NCI-H1694 treated with DMSO at 0.1 percent for 48 hours (cell line): ENCODE measurements around the gene STK26.
A peak's percentile ranks its signal among the peaks of the same experiment; 100 is the strongest.
"Not testable (repeated sequence)": the region's sequence is repeated elsewhere in the genome, so short reads cannot be mapped to it uniquely, and the experiment has no call there.

Source experiments
- DNase-seq: peaks from one replicate; lab custom pipeline; 2025; lab: John Stamatoyannopoulos, UW

Gene STK26

GRCh38 chrX:132022967-132023895 is at the start of gene STK26:
TSS of gene STK26 (plus strand) at chrX:132023302. CDS start at chrX:132023618, 316 bp downstream.
- DNase-seq, result peak; percentile 66

DNA sequence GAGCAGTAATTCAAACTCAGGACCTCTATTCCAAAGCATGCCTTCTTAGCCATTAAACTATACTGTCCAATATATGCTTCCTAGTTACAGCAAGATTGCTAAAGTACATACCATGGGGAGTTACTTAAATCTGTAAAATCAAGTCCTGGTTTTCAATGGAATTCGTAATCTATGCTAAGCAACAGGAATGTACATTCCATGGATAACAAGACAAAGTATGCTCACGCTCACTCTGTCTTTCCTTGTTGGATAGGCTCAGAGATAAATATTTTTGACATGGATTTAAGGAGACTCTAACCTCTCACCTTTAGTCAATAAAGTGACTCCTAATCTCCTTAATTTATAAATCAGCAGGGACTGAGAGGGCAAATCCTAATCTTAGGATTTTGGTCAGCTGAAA is 47.3 kb upstream of the STK26 start:
- DNase-seq, result no peak

- DNase-seq, result no peak
Observed at GRCh38 chrX:131977619-131978018, 45.5 kb upstream of the STK26 start.

GRCh38 chrX:131979116-131979515 is 44.0 kb upstream of the STK26 start:
- DNase-seq, result no peak

DNA sequence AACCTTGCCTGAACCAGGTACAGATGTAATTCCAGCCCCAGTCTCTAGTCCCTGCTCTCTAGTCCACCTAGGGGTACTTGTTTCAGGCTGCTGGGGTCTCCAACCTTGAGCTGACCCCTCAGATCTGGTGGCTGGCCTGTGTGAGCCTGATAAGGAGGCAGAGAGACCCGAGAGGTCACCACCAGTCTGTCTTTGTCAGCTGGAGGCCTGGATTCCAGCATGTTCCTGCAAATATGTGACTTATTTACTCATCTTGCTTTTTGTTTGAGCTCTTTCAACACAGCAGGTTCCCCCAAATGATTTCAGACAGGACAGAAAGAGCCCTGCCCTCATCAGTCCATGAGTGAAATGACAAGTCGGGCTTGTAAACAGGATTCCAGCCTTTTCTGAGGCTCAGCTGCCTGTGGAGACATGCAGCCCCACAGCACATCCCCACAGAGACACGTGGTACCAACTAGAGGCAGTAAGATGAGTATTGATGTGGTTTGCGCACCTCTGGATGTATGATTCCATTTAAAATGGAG is 37.5 kb upstream of the STK26 start:
- no peak for DNase-seq

GRCh38 chrX:131987252-131987651 is 35.9 kb upstream of the STK26 start:
- no peak for DNase-seq

DNA sequence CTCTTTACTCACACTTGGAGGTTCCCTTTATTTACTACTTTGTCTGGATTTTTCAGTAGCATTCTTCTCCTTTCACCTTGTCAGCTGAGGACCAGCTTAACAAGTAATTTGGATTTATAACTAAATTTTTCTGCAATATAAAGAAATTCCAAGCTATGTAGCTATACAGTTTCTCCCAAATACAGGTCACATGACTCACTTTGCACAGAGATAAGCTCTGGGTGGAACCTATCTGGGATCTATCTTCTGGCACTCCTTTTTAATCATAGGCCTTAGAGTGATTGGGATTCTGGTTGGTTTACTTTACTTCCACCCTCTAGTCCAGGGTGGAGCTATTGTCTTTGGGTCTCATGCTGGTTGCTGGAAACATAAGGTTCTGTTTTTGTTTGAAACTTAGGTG is 34.9 kb upstream of the STK26 start:
- no peak for DNase-seq

- no peak for DNase-seq
Observed at GRCh38 chrX:132001127-132001526, 22.0 kb upstream of the STK26 start.

DNA sequence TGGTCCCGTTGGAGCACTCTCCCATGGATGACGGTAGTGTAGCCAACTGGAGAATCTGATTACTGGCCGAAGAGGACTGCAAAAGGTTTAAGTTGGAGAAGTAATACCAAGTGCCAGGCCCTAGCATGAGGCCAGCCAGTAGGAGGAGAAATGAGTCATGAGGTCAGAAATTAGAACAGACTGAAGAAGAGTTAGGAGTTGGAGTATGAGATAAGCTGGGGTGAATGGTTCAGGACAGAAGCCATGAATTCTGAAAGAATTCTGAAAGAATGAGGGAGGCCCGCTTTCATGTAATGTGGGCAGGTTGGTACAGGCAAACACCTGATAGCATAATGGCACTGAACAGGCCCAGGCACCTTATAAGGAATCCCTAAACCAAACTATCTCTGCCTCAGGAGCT is 18.4 kb upstream of the STK26 start:
- no peak for DNase-seq

DNA sequence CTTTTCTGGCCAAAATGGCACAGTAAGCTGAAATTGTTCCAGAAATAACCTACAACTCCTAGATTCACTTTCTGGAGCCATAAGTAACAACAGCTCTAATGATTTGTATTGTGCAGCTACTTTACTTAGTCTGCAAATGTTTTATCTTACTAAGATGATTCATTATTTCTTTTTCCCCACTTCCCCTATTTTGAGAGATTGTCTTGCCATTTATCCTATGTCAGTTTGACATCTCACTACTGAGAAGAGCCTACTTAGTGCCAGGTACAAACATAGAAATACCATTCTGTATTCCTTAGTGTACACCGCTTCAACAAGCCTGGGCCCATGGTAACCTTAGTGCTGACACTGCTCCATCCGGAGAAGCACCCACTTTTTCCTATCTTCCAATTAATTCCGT is 13.8 kb upstream of the STK26 start:
- DNase-seq, result no peak

- not testable (repeated sequence) for DNase-seq
Observed at GRCh38 chrX:132010213-132010612, 12.9 kb upstream of the STK26 start.

DNA sequence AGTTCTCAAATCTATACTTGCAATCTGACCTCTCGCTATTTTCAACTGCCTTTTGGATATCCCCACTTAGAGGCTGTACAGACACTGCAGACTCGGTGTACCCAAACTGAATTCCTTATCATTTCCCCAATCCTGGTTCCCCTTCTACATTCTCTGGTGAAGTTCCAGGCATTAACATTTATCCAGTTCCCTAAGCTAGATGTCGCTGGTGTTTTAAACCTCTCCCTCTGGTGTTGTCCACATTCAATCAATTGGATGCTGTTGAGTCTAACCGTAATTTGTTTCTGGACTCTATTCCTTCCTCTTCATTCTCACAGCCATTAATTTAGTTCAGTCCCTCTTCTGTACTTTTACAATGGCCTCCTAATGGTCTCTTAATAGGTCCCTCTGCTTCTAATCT is 7.2 kb upstream of the STK26 start:
- no peak for DNase-seq

DNA sequence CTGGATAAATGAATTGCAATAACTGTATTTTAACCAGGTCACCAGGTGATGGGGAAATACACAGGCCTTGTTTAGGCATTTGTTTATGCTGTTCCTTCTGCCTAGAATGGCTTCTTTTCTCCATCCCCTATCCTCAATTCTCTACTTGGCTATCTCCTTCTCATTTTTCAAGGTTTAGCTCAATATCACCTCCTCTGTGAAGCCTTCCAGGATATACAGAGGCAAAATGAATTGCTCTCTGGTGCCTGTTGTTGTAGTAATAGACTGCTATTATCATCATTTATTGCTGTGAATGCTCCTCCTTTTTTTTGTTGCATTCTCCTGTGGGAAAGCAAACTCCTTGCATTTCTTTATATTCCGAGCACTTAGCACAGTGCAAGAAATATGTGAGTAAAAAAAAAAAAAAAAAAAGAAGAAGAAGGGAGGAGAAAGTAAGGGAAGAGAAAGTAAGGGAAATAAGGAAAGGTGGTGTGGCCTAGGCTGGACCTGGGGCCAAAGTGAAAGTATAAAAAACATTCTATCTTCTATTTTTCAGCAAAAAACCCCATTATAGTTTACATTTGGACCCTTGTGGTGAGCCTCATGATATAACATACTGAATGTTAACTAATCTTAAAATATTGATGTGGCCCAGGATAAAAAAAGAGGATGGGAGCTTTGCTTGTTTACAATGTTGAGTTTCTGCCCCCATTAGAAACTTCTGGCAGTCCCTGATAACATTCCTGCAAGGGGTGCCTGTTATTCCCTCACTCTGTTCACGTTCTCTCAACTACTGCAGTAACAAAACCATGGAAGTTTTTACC is 6.3 kb upstream of the STK26 start:
- DNase-seq, result no peak

DNA sequence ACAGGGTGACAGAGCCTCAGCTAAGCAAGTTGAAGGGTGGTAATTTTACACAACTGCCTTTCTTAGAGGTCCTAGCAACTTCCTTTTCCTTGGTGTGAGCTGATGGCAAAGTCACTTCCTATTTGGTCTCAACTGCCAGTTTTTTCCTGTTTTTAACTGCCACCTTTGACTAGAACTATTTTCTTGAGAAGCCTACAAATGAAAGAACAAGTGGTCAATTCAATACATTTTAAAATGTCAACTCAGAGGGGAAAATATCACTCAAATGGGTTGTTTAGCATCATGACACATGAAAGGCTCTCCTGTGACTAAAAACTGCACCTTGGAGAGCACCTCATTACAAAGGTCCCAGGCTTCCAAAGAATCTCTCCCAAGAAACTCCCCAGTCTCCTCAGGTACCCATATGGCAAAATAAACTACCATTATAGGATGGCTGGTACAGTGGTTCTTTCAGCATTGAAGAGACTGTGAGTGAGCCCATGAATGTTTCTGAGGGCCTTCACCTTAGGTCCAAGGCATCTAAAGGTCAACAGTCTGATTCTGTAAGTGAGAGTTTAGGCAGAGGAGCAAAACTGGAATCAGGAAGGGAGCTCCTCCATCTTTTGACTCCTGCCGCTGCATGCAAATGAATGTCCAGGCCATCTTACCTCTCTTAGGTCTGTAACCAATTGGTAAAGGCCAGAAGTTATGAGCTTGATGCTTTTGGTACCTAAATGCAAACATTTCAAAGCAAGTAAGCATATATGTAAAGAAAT is 5.5 kb upstream of the STK26 start:
- DNase-seq, result no peak

DNA sequence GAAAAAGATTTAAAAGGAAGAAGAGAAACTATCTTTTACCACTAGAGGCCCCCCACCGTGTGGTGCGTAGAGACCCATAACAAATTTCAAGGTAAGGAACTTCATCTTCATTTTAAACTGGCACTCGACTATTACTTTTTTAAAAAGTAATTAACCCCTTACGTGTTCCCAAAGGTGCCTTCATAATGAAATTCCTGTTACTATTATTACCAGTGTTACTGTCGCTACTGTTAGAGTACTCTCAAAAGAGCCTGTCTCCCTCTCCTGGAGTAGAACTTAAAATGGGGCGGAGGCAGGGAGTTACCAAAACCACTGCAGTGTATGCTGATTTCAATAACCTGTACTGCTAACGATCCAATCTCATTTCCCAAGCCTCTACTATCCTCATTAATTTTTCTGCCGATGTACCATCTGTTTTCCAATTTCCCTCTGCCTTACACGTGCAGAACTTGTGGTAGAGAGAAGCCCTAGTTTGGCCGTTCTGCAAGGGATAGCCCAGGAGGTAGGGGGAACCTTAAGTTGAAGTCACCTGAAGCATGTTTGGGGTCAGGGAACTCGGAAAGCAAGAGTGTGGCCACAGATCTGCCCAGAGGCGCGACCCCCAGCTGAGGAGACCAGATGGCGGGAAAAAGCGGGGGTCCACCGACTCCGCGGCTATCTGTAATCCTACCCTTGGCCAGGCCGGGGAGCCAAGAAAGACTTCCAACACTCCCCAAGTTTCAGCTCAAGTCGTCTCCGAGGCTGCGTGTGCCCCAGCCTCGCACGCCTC is 720 bp upstream of the STK26 start:
- peak; percentile 49 for DNase-seq

DNA sequence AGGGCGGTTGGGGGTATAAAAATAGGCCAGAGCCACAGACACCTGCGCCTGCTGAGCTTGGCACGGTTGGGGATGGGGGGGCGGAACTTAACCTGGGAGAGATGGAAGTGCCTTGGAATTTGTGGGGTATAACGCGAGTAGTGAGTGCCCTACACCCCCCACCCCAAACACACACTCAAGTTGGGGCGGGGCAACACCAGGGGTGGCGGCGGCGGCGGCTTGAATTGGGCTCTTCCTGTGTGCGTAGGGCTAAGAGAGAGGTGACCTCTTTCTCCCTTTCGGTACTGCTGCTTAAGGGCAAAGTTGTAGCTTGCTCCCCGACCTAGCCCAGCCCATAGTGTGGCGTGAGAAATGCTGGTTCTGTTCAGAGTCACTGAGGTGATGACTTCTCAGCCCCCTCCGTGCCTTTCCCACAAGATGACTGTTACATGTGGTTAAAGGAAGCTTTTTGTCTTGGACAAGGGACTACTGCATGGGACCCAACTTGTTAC is 839 bp downstream of the STK26 start:
- no peak for DNase-seq

DNA sequence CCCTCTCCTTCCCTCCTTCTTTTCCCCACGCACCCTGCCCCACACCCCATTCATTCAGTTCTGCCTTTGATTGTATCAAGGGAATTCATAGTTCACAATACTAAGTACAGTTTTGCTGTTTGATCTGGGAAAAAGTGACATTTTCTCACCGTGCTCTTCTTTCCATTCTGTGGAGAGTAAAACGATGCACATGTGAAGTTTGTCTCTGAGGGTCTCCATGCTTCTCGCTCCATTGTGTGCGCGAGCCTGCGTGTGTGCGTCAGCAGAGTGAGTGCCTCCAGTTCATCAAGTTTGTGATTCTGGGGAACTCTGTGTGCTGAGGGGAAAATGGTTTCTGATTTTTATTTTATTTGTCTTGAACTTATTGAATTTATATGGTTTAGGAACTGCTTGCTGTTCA is 1.9 kb downstream of the STK26 start:
- no peak for DNase-seq

DNA sequence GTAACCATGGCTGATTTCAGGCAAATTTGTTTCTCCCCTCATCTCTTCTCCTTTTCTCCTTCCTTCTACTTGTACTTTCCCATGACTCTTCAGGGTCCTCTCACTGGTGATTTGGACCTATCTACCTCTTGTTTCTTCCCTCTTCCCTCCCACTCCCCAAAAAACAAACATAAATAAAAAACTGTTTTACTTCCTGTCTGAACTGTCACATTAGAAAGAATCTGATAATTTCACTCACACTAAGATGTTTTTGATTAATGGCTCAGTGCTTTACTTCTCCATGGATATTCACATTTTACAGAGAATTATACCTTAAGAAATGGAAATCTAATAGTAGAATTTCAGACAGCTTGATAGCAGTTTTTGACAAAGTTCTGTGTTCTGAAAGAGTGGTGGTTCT is 7.2 kb downstream of the STK26 start:
- no peak for DNase-seq

DNA sequence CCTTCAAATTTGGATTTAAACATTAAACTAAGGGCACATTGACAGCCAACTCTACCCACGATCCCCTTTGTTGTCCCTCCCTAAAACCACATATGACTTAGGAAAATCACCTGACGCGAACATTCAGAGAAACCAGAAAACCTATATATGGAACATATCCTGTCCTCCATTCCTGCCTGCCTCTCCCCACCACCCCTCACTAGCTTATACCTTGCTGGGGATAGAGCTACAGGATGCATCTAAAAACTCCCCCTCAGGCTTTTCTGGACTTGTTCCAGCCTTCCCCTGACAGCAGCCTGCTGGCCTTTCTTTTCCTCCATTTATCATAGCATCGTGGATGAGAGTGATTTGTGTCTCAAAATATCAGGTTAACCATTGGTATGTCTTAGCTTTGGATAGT is 8.8 kb downstream of the STK26 start:
- DNase-seq, result no peak

- no peak for DNase-seq
Observed at GRCh38 chrX:132033166-132033565, 10.1 kb downstream of the STK26 start.

DNA sequence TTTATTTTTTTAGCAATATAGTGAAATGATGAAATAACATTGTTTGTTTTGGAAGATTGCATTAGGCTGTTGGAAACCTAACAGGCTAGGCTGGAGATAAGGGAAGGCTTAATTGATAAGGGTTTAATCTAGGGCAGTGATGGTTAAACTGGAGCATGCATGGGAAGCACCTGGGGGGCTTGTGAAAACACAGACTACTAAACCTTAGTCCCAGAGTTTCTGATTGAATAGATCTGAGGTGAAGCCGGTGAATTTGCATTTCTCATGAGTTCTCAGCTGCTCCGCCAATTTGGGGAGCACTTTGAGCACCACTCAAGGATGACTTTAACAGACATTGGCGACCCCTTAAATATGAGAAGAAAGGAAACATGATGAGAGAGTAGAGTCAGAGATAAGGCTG is 11.5 kb downstream of the STK26 start:
- DNase-seq, result no peak
